Measurements from ENCODE around the gene PTPRM. TPM values are rescaled to one million over a fixed set of nuclear protein-coding genes. Genes with fewer than 3 reads are reported as not detected.
A peak's percentile ranks its signal among the peaks of the same experiment; 100 is the strongest.

The PTPRM gene
- total RNA-seq, 1 donor from 2014 or later: 256 TPM

GRCh38 chr18:8186413-8186812, 619.3 kb downstream of the PTPRM start:
- DNase-seq (ENCODE audit: extremely low read depth, low read depth, low spot score): no peak

GRCh38 chr18:8188184-8188583, 621.1 kb downstream of the PTPRM start:
- DNase-seq (ENCODE audit: extremely low read depth, low read depth, low spot score): peak; percentile 9

- no peak for DNase-seq (ENCODE audit: extremely low read depth, low read depth, low spot score)
These were observed 623.9 kb downstream of the PTPRM start for GRCh38 chr18:8190980-8191379.

GRCh38 chr18:8194431-8194830, 627.3 kb downstream of the PTPRM start:
- no peak for DNase-seq (ENCODE audit: extremely low read depth, low read depth, low spot score)

- no peak for DNase-seq (ENCODE audit: extremely low read depth, low read depth, low spot score)
These were observed 629.1 kb downstream of the PTPRM start for GRCh38 chr18:8196238-8196637.

- no peak for DNase-seq (ENCODE audit: extremely low read depth, low read depth, low spot score)
These were observed 630.4 kb downstream of the PTPRM start for GRCh38 chr18:8197499-8197898.

- DNase-seq (ENCODE audit: extremely low read depth, low read depth, low spot score): no peak
These were observed 640.9 kb downstream of the PTPRM start for GRCh38 chr18:8207996-8208395.

GRCh38 chr18:8208716-8209115, 641.6 kb downstream of the PTPRM start:
- no peak for DNase-seq (ENCODE audit: extremely low read depth, low read depth, low spot score)

GRCh38 chr18:8212896-8213780, 646.0 kb downstream of the PTPRM start:
- no peak for DNase-seq (ENCODE audit: extremely low read depth, low read depth, low spot score)

- no peak for DNase-seq (ENCODE audit: extremely low read depth, low read depth, low spot score)
These were observed 648.6 kb downstream of the PTPRM start for GRCh38 chr18:8215741-8216140.

- no peak for DNase-seq (ENCODE audit: extremely low read depth, low read depth, low spot score)
These were observed 650.0 kb downstream of the PTPRM start for GRCh38 chr18:8217051-8217564.

- no peak for DNase-seq (ENCODE audit: extremely low read depth, low read depth, low spot score)
These were observed 651.1 kb downstream of the PTPRM start for GRCh38 chr18:8218197-8218596.

- DNase-seq (ENCODE audit: extremely low read depth, low read depth, low spot score): no peak
These were observed 654.3 kb downstream of the PTPRM start for GRCh38 chr18:8221452-8221851.

- DNase-seq (ENCODE audit: extremely low read depth, low read depth, low spot score): no peak
These were observed 657.5 kb downstream of the PTPRM start for GRCh38 chr18:8224576-8224975.

GRCh38 chr18:8229040-8229439, 661.9 kb downstream of the PTPRM start:
- DNase-seq (ENCODE audit: extremely low read depth, low read depth, low spot score): no peak

GRCh38 chr18:8229787-8230186, 662.7 kb downstream of the PTPRM start:
- DNase-seq (ENCODE audit: extremely low read depth, low read depth, low spot score): no peak

GRCh38 chr18:8231316-8231715, 664.2 kb downstream of the PTPRM start:
- DNase-seq (ENCODE audit: extremely low read depth, low read depth, low spot score): no peak

GRCh38 chr18:8232791-8233190, 665.7 kb downstream of the PTPRM start:
- no peak for DNase-seq (ENCODE audit: extremely low read depth, low read depth, low spot score)

GRCh38 chr18:8235894-8236293, 668.8 kb downstream of the PTPRM start:
- no peak for DNase-seq (ENCODE audit: extremely low read depth, low read depth, low spot score)

GRCh38 chr18:8238507-8238906, 671.4 kb downstream of the PTPRM start:
- DNase-seq (ENCODE audit: extremely low read depth, low read depth, low spot score): no peak

GRCh38 chr18:8241731-8242130, 674.6 kb downstream of the PTPRM start:
- no peak for DNase-seq (ENCODE audit: extremely low read depth, low read depth, low spot score)

GRCh38 chr18:8242151-8242696, 675.1 kb downstream of the PTPRM start:
- DNase-seq (ENCODE audit: extremely low read depth, low read depth, low spot score): no peak

Data from glomerular endothelial cell (primary cell).